Thoracic aorta (tissue), 2 donors: ENCODE measurements around the gene ITSN2. TPM values are rescaled to one million over a fixed set of nuclear protein-coding genes. Genes with fewer than 3 reads are reported as not detected.

Source experiments
- ATAC-seq: fragments of 150-250 bp; one replicate; pipeline ENCODE4 v1.8.0; 2017; ENCODE audit warnings: low read depth; ENCODE audit not compliant: insufficient number of reproducible peaks, low FRiP score
- DNase-seq: peaks from one replicate; pipeline ENCODE4 v3.0.0-alpha.2; 2020; ENCODE audit warnings: low spot score
- H3K27ac ChIP-seq, 2 donors: fragments of 200-600 bp; sonication (generic); 1 replicate in 1 of 2; 2 replicates in 1 of 2; pipeline ENCODE4 v1.5.1; 2016; ENCODE audit warnings: mild to moderate bottlenecking in 2 of 2, moderate library complexity in 2 of 2
- H3K27me3 ChIP-seq: fragments of 200-600 bp; sonication (generic); replicated peaks from 2 replicates; pipeline ENCODE4 v1.6.0; 2016; ENCODE audit warnings: mild to moderate bottlenecking; ENCODE audit not compliant: insufficient read depth
- H3K36me3 ChIP-seq: fragments of 200-600 bp; sonication (generic); one replicate; pipeline ENCODE4 v1.5.1; 2016
- H3K4me1 ChIP-seq, 2 donors: fragments of 200-600 bp; sonication (generic); 1 replicate in 1 of 2; 2 replicates in 1 of 2; pipeline versions ENCODE4 v1.5.1 to v1.6.0; 2016; ENCODE audit warnings: low read depth in 2 of 2, mild to moderate bottlenecking in 1 of 2; ENCODE audit not compliant: control insufficient read depth in 1 of 2
- H3K4me3 ChIP-seq: fragments of 200-600 bp; sonication (generic); 2 replicates; pipeline ENCODE4 v1.5.1; 2016; ENCODE audit warnings: mild to moderate bottlenecking
- H3K9me3 ChIP-seq: fragments of 200-600 bp; sonication (generic); 2 replicates; pipeline ENCODE4 v1.5.1; 2016
- total RNA-seq, 2 donors: library from RNA; depleted of rRNA; stranded (reverse); fragments of >200 nt; gene quantifications; one replicate each; pipeline versions ENCODE4 v1.1.0 to v1.2.3, GENCODE V29; 2016
- TF ChIP-seq, protein P1 (sequence below): fragments of 200-600 bp; sonication (generic); IDR thresholded peaks from one replicate; pipeline ENCODE4 v1.5.1; 2019; ENCODE audit warnings: antibody characterized with exemption

Gene ITSN2
- total RNA-seq, 2 donors from 2014 or later, result 64.0 to 121 TPM

DNA sequence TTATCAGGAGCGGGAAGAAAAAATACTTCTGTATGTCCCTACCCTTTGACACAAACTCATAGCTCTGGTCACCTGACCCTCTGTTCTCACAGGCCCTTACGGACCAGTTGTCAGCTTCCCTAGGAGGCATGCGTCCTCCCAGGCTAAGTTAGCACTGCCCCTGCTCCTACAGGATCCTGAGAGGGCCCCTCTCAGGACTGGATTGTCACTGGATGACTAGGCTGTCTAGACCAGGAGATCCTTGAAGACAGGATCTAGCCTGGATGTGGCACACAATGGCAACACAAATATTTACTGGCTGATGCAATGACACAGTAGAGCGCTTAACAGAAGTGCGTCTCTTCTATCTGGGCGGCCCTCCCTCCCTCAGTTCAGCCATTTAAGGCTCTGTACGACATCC is 177.8 kb downstream of the ITSN2 start:
- no peak overlapping the region for H3K27ac ChIP-seq
- DNase-seq (no peak), ATAC-seq (no peak)
- H3K9me3 ChIP-seq, result no peaks in the 10 kb centered on the region
- H3K36me3 ChIP-seq, result no peaks in the 10 kb centered on the region
- no peak overlapping the region for H3K4me3 ChIP-seq
- H3K27me3 ChIP-seq, result no peaks in the 10 kb centered on the region
- H3K4me1 ChIP-seq, result peaks cover 0 to 12% of the 10 kb centered on the region in 2 donors
- TF ChIP-seq, protein P1, sequence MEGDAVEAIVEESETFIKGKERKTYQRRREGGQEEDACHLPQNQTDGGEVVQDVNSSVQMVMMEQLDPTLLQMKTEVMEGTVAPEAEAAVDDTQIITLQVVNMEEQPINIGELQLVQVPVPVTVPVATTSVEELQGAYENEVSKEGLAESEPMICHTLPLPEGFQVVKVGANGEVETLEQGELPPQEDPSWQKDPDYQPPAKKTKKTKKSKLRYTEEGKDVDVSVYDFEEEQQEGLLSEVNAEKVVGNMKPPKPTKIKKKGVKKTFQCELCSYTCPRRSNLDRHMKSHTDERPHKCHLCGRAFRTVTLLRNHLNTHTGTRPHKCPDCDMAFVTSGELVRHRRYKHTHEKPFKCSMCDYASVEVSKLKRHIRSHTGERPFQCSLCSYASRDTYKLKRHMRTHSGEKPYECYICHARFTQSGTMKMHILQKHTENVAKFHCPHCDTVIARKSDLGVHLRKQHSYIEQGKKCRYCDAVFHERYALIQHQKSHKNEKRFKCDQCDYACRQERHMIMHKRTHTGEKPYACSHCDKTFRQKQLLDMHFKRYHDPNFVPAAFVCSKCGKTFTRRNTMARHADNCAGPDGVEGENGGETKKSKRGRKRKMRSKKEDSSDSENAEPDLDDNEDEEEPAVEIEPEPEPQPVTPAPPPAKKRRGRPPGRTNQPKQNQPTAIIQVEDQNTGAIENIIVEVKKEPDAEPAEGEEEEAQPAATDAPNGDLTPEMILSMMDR, result no peak

DNA sequence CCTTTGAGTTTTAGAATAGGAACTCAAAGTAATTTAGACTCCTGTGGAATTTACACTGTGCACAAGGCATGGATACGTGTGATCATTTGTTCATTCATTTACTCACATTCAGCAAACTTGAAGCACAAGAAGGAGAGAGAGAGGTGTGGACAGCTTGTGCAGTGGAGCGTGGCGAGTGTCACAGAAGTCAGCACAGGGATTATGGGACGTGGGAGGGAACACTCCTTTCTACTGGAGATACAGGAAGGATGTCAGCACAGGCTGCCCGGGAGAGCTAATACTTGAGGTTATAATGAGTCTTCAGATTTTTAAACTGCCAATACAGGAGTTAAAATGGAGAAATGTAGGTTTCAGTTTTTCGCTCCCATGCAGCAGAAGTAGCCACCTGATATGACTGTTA is 178.5 kb downstream of the ITSN2 start:
- H3K4me3 ChIP-seq, result no peak overlapping the region
- H3K36me3 ChIP-seq, result no peaks in the 10 kb centered on the region
- ATAC-seq, result no peak
- H3K27me3 ChIP-seq, result no peaks in the 10 kb centered on the region
- no peak for DNase-seq
- peaks cover 0 to 12% of the 10 kb centered on the region in 2 donors for H3K4me1 ChIP-seq
- H3K9me3 ChIP-seq, result no peaks in the 10 kb centered on the region
- no peak overlapping the region for H3K27ac ChIP-seq
- TF ChIP-seq, protein P1, result no peak

DNA sequence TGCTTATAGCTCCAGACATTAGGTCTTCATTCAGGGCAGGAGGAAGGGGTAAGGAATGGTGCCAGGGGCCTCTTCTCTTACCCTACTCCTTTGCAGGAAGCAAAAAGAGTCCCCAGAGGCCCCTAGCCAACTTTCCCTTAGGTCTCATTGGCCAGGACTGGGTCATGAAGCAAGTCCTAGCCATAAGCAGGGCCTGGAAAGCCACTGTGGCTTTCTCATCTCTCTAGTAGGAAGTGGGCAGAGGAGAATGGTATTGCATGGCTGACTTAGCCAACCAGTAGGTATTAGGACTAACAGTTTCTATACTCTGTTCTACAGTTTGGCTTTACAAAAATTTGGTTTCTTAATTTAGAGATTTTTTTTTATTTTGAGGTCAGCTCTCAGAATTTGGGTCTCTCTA is 180.7 kb downstream of the ITSN2 start:
- H3K9me3 ChIP-seq, result no peaks in the 10 kb centered on the region
- H3K4me1 ChIP-seq, result peaks cover 0 to 12% of the 10 kb centered on the region in 2 donors
- H3K36me3 ChIP-seq, result no peaks in the 10 kb centered on the region
- no peak for DNase-seq
- H3K27ac ChIP-seq, result no peak overlapping the region
- TF ChIP-seq, protein P1, result no peak
- H3K27me3 ChIP-seq, result no peaks in the 10 kb centered on the region
- no peak for ATAC-seq
- no peak overlapping the region for H3K4me3 ChIP-seq

DNA sequence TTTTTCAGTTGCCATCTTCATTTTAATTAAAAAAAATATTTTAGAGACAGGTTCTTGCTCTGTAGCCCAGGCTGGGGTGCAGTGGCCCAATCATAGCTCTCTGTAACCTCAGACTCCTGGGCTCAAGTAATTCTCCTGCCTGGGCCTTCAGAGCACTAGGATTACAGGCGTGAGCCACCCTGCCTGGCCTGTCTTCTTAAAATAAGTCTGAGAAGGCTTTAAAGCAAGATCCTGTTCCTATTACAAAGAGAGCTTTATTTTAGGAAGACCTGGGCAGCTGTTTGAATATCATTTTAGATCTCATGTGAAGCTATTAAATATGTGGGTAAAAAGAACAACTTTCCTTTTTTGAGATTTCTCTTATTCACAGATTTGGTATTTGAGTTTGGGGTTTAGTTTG is 184.0 kb downstream of the ITSN2 start:
- H3K9me3 ChIP-seq, result no peaks in the 10 kb centered on the region
- no peaks in the 10 kb centered on the region for H3K4me1 ChIP-seq
- no peaks in the 10 kb centered on the region for H3K27me3 ChIP-seq
- no peaks in the 10 kb centered on the region for H3K36me3 ChIP-seq
- no peak overlapping the region for H3K4me3 ChIP-seq
- no peak for ATAC-seq
- TF ChIP-seq, protein P1, result no peak
- DNase-seq, result no peak
- H3K27ac ChIP-seq, result no peak overlapping the region

DNA sequence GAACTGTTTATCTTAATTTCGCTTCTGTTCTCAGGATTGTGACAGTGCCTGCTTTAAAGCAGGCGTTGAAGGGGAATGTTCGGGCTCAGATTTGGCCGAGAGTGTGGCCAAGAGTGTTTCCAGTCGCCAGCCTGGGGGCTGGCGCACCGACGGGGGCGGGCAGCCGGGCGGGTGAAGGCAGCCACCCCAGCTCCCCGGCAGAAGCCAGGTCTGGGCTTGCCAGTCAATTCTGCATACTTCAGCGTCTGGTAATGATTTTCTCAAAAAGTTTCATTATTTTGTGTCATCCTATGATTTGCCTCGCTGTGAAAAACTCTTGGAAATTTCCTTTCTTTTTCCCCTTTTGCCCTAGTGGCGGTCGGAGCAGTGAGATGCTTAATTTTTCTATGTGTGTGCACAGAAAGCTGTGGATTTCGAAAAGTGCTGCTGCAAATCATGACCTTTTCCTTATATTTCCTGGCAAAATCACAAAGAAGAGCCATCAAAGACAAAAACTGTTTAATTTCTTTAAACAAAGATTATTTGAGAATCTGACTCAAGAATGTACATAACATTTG is 184.6 kb downstream of the ITSN2 start:
- ATAC-seq, result no peak
- H3K4me3 ChIP-seq, result peak overlapping the region; percentile 59
- peak overlapping the region in 1 of 2 donors; percentile 38 for H3K27ac ChIP-seq

More for the DNA sequence above, 184.6 kb downstream of the ITSN2 start:
- H3K4me1 ChIP-seq, result no peaks in the 10 kb centered on the region
- no peaks in the 10 kb centered on the region for H3K36me3 ChIP-seq
- no peaks in the 10 kb centered on the region for H3K27me3 ChIP-seq
- TF ChIP-seq, protein P1, result no peak
- no peak for DNase-seq
- no peaks in the 10 kb centered on the region for H3K9me3 ChIP-seq
